HK-2 (cell line): ENCODE results near the gene SUN5.
"Not testable (repeated sequence)": the region's sequence is repeated elsewhere in the genome, so short reads cannot be mapped to it uniquely, and the experiment has no call there.

Source experiments
- DNase-seq: peaks from one replicate; pipeline ENCODE4 v3.0.0-alpha.2; 2018; ENCODE audit not compliant: unreplicated experiment

The SUN5 gene

DNA sequence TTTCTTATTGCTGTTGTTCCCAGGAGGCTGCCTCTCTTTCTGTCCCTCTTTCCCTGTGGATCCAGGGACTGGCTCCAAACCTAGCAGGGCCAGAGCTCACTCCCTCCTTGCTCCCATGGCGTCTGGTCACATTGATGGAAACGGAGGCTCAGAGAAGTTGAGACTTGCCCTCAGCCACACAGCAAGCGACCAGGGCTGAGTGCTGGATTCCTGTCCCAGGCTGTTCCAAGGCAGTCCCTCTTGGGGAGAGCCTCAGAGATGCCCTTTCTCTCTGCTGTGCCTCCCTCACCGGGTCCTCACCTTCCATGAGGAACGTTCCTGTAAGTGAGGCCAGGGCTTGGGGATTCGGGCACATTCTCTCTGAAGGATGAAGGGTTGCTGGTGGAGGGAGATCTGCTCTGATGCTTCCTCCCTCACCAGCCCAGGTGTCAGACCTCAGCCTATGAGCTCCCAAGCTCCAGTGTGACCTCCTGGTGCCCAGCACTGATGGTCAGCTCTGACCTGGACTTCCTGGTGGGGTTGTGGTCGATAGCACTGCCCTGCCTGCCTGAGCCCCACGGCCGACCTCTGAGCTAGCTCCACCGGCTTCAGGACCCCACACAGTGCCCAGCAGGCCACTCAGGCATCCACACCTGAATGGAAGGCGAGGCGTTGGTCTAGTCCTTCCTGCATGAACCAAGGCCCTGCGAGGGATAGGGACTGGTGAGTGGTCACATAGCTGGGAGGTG is 26.8 kb downstream of the SUN5 start:
- DNase-seq, result no peak

- no peak for DNase-seq
These were observed 27.5 kb downstream of the SUN5 start for GRCh38 chr20:32976746-32977145.

- no peak for DNase-seq
These were observed 28.2 kb downstream of the SUN5 start for GRCh38 chr20:32975698-32976674.

GRCh38 chr20:32975121-32975520 is 29.1 kb downstream of the SUN5 start:
- DNase-seq, result not testable (repeated sequence)

GRCh38 chr20:32974204-32975064 is 29.8 kb downstream of the SUN5 start:
- DNase-seq, result not testable (repeated sequence)

GRCh38 chr20:32973077-32973717 is 31.0 kb downstream of the SUN5 start:
- no peak for DNase-seq

DNA sequence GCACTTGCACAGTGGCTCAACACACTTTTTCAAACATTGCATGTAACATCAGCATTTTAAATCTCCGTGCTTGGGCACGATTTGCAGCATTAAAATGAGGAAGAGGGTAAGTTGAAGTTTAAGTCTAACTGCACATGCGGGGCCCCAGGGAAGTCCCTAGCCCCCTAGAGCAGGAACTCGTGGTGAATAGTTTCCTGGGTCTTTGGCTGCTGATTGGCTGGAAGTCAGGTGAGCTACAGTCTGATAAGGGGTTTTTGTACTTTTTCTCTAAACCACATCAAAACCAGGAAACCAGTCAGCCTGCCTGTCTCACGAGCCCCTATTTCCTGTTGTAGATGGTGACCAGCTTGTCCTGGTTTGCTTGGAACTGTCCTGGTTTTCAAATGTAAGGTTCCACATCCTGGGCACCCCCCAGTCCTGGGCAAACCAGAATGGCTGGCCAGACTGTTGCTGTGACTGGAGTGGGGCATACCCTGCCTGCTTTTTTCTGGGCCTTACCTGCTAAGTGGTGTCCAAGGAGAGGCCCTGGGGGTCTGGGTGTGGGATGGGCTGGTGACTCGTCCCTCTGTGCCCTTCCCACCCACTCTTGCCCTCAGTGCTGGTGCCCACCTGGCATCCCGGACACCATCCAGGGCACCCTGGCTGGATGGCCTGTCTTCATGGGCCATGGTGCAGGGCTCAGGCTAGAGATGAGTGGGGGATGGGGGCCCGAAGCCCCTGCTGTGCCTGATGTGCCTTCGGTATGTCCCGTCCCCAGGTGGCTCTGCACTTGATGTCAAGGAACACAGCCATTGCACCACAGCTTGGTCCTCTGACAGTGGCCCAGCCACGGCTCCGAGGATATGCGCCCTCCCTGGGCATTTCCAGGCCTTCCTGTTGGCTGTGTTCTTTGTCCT is 31.8 kb downstream of the SUN5 start:
- DNase-seq, result no peak

- no peak for DNase-seq
These were observed 32.5 kb downstream of the SUN5 start for GRCh38 chr20:32971703-32972161.

- DNase-seq, result no peak
These were observed 33.3 kb downstream of the SUN5 start for GRCh38 chr20:32970973-32971300.

DNA sequence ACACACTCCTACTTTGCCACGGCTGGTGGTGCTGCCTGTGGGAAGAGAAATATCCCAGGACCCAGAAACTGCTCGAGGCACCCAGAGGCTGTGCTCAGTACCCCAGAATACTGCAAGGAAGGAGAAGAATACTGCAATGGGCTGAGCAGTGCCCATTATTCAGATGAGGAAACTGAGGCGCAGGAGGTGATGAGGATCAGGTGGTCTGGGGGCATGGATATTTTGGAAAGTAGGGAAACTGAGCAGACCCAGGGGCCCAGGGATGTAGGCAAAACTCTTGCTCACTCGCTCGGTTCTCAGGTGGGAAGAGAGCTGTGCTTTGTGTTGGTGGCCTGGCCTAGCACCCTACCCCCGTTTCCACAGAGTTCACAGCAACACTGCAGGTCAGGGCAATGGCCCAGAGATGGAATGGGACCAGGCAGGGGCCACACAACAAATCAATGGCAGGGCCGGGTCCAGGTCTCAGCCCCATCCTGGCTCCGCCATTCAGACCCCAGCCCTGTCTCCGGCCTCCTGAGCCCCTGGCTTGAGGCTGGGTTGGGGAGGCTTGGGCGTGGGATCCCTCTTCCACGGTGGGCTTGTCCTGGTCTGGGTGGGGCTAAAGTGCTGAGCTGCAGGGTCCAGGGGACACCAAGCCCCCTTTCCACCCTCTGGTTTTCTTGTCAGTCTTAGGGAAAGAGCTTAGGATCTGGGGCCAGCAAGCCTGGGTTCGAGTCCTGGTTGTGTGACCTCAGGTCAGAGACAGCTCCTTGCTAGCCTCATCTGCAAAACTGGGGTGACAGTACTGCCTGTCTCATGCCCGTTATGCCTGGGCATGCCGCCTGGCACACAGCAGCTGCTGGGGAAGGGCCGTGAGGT is 33.9 kb downstream of the SUN5 start:
- DNase-seq, result no peak

DNA sequence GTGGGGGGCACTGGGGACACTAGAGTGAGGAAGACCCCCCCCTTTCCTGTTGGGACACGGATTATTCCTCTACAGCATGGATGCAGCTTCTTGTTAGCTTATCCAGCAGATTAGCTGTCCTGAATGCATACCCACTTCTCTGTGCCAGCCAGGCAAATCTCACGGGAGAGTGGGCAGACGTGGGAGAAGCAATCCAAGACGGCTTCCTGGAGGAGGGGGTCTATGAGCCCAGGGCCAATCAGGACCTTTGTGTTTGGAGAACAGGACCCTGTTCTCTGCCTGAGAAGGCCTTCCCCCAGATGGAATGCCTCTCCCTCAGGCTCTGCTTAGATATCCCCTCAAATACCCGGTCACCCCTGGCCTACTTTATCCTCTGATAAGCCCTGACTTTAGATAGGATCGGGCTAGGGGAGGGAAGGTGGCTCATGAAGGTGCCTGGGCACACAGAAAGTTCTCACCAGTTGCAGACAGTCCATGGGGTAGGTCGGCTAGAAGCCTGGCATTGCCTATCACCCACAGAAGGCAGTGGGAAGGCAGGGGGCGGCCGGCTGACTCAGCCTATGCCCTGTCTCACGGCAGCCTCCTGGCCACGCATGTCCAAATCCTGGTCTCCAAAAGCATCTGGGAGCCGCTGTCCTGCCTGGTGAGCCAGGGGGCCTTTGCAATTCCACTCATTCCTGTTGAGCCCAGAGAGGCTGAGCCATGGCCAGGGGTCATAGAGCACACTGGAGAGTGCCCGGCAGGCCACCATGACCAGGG is 34.7 kb downstream of the SUN5 start:
- DNase-seq, result no peak

DNA sequence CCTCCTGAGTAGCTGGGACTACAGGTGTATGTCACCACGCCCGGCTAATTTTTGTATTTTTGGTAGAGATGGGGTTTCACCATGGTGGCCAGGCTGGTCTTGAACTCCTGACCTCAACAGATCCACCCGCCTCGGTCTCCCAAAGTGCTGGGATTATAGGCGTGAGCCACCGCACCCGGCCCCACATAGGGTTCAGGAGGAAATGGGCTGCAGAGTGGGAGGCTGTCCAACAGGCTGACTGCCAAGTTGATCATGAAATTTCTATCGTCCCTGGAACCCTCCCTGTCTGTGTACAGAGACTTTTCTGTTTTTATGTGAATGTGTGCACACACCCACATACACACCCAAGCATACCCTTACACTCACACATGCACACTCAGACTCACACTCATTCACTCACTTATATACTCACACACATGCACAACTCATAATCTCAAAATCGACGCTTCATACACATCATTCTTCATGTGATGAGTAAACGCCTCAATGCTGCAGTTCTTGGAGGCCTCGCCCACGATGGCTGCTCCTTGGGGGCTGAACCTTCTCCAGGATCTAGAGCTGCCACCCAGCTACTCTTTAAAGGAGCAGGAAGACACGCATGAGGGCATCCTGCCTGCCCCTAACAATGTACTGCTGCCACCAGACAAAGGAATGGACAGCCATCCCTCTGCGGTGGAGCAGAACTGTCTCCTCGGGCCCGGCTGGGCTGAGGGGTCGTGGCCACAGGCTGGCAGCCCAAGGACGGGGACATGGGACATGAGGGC is 35.6 kb downstream of the SUN5 start:
- DNase-seq, result no peak

DNA sequence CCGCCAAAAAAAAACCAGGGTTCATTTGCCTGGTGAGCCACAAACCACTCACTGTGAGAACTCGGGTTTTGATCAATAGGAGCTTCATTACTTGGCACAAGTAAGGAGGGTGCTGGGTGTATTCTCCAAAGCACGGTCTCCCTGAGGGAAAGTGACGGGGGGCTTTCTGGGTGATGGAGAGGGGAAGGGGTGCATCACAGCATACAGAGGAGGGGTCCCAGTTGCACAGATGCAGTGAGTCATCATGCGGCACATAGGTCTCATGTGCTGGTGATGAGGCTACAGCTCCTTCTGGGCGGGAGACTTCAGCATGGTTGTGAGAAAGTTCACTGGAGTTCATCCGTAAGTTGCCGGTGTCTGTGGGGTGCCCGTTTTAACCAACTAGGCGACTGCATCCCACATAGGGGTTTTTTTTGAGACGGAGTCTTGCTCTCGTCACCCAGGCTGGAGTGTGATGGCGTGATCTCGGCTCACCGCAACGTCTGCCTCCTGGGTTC is 36.2 kb downstream of the SUN5 start:
- no peak for DNase-seq

DNA sequence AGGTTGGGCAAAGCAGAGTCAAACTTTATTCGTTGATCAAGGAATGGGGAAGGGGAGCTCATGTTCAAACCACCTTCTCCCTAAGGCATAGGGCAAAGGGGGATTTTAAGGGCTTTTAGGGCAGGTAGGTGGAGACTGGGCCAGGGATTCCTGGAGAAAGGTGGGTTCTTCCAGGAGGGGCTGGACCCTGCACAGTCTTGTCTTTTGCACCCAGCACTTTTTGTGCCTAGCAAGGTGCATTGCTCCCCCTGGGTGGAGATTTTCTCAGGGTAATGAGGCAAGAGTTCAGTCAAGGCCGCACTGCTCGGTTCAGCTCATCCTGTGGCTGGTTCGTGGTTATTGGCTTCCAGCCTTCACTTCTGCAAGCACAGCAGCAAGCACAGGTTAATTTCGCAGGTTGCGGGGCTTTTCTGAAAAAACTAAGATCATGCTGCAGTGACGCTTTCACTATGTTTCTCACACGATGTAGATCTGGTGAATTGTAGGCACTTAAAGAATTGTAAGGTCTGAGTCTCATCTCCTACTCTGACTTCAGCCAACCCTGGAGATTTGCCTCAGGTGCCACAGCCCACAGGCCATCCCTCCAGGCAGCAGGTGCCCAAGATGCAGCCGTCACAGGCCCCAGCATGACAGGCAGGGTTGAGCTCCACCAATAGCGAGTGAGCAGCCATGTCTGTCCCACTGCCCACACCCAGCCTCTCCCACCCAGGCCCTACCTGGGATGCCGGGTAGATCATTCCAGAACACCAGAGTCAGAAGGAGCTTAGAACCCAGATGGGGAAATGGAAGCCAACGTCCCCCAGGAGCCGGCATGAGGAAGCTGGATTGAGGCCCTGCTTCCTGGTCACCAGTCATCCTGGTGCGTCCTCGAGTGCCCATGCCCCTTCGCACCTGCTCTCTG is 37.1 kb downstream of the SUN5 start:
- no peak for DNase-seq

GRCh38 chr20:32966382-32966781 is 37.9 kb downstream of the SUN5 start:
- no peak for DNase-seq

DNA sequence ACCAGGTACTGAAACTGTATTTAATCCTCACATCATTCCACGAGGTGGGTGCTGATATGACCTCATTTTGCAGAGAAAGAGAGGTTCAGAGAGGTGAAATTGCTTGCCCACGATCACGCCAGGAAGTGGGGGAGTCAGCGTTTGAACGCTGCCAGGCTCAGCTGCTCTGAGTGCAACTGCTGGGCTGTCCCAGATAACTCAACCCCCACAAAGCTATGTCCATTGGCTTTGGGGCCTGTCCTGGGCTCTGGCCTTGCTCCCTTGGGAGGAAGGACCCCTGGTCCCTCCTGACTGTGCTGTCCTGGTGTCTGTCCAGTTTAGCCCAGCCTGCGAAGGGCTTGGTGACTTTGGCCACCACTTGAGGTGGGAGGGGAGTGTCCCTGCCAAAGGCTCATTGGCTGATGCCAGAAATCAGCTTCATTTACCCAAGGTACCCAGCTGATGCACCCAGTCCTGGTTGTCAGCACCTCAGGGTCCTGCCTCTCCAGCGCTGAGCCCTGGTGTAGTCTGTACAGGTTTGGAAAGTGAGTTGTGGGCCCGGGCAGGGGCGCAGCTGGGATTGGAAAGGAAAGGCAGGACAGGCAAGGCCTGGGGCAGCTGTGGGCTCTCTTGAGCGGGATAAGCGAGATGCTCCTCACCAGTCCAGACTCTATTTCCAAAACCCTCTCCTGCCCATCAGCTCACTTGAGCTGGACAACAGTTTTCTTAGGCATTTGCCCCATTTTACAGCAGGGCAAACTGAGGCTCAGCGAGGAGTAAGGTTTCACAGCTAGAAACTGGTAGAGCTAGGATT is 38.5 kb downstream of the SUN5 start:
- no peak for DNase-seq
